ENCODE data around the gene PCARE. TPM values are rescaled to one million over a fixed set of nuclear protein-coding genes. Genes with fewer than 3 reads are reported as not detected.

The PCARE gene
- total RNA-seq, 4 donors from 2014 or later, result not detected

DNA sequence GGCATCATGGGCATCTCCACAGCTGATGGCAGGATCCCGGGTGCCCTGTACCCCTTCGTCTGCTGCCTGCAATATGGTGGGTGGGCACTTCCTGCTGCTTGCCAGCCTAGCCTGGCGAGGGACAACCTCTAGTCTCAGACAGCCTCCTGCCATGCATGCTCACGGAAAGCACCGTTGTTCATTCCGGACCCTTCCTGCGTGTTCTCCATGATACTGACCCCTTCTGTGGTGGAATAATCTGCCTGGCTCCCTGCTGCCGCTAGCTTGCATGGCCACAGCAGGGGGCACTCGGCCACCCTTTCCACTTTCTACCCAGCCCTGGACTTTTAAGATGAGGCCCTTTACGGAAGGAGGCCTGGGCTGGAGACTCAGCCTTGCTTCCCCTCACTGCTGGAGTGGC is 12.0 kb downstream of the PCARE start:
- no peaks in the 10 kb centered on the region for H3K36me3 ChIP-seq
- TF ChIP-seq, protein P1, sequence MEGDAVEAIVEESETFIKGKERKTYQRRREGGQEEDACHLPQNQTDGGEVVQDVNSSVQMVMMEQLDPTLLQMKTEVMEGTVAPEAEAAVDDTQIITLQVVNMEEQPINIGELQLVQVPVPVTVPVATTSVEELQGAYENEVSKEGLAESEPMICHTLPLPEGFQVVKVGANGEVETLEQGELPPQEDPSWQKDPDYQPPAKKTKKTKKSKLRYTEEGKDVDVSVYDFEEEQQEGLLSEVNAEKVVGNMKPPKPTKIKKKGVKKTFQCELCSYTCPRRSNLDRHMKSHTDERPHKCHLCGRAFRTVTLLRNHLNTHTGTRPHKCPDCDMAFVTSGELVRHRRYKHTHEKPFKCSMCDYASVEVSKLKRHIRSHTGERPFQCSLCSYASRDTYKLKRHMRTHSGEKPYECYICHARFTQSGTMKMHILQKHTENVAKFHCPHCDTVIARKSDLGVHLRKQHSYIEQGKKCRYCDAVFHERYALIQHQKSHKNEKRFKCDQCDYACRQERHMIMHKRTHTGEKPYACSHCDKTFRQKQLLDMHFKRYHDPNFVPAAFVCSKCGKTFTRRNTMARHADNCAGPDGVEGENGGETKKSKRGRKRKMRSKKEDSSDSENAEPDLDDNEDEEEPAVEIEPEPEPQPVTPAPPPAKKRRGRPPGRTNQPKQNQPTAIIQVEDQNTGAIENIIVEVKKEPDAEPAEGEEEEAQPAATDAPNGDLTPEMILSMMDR (IDR thresholded peaks at IDR 0.05), result no peak
- no peak for TF ChIP-seq POLR2A (IDR thresholded peaks at IDR 0.05)
- H3K4me3 ChIP-seq, result no peak overlapping the region
- H3K9me3 ChIP-seq, result no peaks in the 10 kb centered on the region
- intact Hi-C loops (cut with DNase I; ENCODE audit: low total_unique reads), result no loop called here
- H3K27me3 ChIP-seq, result no peaks in the 10 kb centered on the region
- no peak overlapping the region for H3K27ac ChIP-seq
- DNase-seq, result no peak
- H3K4me1 ChIP-seq, result no peaks in the 10 kb centered on the region

GRCh38 chr2:29061616-29062015 is 12.7 kb downstream of the PCARE start:
- intact Hi-C loops (cut with DNase I; ENCODE audit: low total_unique reads), result no loop called here
- no peaks in the 10 kb centered on the region for H3K27me3 ChIP-seq
- no peak overlapping the region for H3K27ac ChIP-seq
- H3K4me1 ChIP-seq, result no peaks in the 10 kb centered on the region
- no peak overlapping the region for H3K4me3 ChIP-seq
- H3K9me3 ChIP-seq, result no peaks in the 10 kb centered on the region
- H3K36me3 ChIP-seq, result no peaks in the 10 kb centered on the region
- DNase-seq, result no peak
- no peak for TF ChIP-seq POLR2A (IDR thresholded peaks at IDR 0.05)
- TF ChIP-seq, protein P1 (IDR thresholded peaks at IDR 0.05), result no peak

- Histone ChIP-seq H3K27ac (no peak overlapping the region), H3K4me3 (no peak overlapping the region), H3K27me3 (no peaks in the 10 kb centered on the region), H3K36me3 (no peaks in the 10 kb centered on the region), H3K4me1 (no peaks in the 10 kb centered on the region), H3K9me3 (no peaks in the 10 kb centered on the region)
- no peak for DNase-seq
- no peak for TF ChIP-seq POLR2A (IDR thresholded peaks at IDR 0.05)
- TF ChIP-seq, protein P1 (IDR thresholded peaks at IDR 0.05), result no peak
- intact Hi-C loops (cut with DNase I; ENCODE audit: low total_unique reads), result no loop called here
Measured at GRCh38 chr2:29061176-29061575, 13.1 kb downstream of the PCARE start.

- no peaks in the 10 kb centered on the region for H3K27me3 ChIP-seq
- no peak overlapping the region for H3K27ac ChIP-seq
- TF ChIP-seq, protein P1 (IDR thresholded peaks at IDR 0.05), result no peak
- TF ChIP-seq POLR2A (IDR thresholded peaks at IDR 0.05), result no peak
- DNase-seq, result no peak
- H3K4me1 ChIP-seq, result no peaks in the 10 kb centered on the region
- no peaks in the 10 kb centered on the region for H3K36me3 ChIP-seq
- intact Hi-C loops (cut with DNase I; ENCODE audit: low total_unique reads), result no loop called here
- no peak overlapping the region for H3K4me3 ChIP-seq
- H3K9me3 ChIP-seq, result no peaks in the 10 kb centered on the region
Measured at GRCh38 chr2:29060441-29060840, 13.9 kb downstream of the PCARE start.

GRCh38 chr2:29059624-29060023 is 14.7 kb downstream of the PCARE start:
- no peak for DNase-seq
- Histone ChIP-seq H3K4me3 (no peak overlapping the region), H3K36me3 (no peaks in the 10 kb centered on the region), H3K4me1 (no peaks in the 10 kb centered on the region), H3K9me3 (no peaks in the 10 kb centered on the region), H3K27ac (no peak overlapping the region), H3K27me3 (no peaks in the 10 kb centered on the region)
- TF ChIP-seq, protein P1 (IDR thresholded peaks at IDR 0.05), result no peak
- TF ChIP-seq POLR2A (IDR thresholded peaks at IDR 0.05), result no peak
- intact Hi-C loops (cut with DNase I; ENCODE audit: low total_unique reads), result no loop called here
